ENCODE results near the gene B9D1. TPM values are rescaled to one million over a fixed set of nuclear protein-coding genes. Genes with fewer than 3 reads are reported as not detected.

The B9D1 gene
- total and polyA plus RNA-seq, 3 donors from 2014 or later, result 42.1 to 132 (median 59.9) TPM

GRCh38 chr17:19363114-19363438 is 553 bp upstream of the B9D1 start:
- TF ChIP-seq CTCF (IDR thresholded peaks at IDR 0.05), result no peak
- TF ChIP-seq POLR2A (IDR thresholded peaks at IDR 0.05), result no peak
- intact Hi-C loops (cut with DNase I; ENCODE audit: low total_unique reads), result loop anchor here (5.0 to 10.0 kb wide), 2 partner anchors 84 to 402 kb away; no protein-coding TSS in a partner anchor
- Histone ChIP-seq H3K4me3 (peak overlapping the region; percentile 79), H3K27me3 (no peaks in the 10 kb centered on the region), H3K4me1 (peaks cover 12% of the 10 kb centered on the region), H3K36me3 (ENCODE audit: low read depth, missing control alignments) (no peaks in the 10 kb centered on the region), H3K27ac (peak overlapping the region; percentile 18 to 85), H3K9me3 (no peaks in the 10 kb centered on the region)
- 23 to 25% methylated on average over 14 of the region's 14 CpGs for WGBS, 2 donors
- no peak for DNase-seq

- H3K27ac ChIP-seq, result peak overlapping the region; percentile 63 to 85
- H3K4me1 ChIP-seq, result peaks cover 12% of the 10 kb centered on the region
- no peak for DNase-seq
- 14 to 27% methylated on average over 3 to 16 of the region's 16 CpGs for WGBS, 2 donors
- H3K4me3 ChIP-seq, result peak overlapping the region; percentile 79
- TF ChIP-seq POLR2A (IDR thresholded peaks at IDR 0.05) (no peak), CTCF (IDR thresholded peaks at IDR 0.05) (no peak)
- no peaks in the 10 kb centered on the region for H3K9me3 ChIP-seq
- no peaks in the 10 kb centered on the region for H3K27me3 ChIP-seq
- H3K36me3 ChIP-seq (ENCODE audit: low read depth, missing control alignments), result no peaks in the 10 kb centered on the region
- intact Hi-C loops (cut with DNase I; ENCODE audit: low total_unique reads), result loop anchor here (5.0 to 10.0 kb wide), 2 partner anchors 85 to 403 kb away; no protein-coding TSS in a partner anchor
Observed at GRCh38 chr17:19361944-19362276, 613 bp downstream of the B9D1 start.

- no peak overlapping the region for H3K27ac ChIP-seq
- intact Hi-C loops (cut with DNase I; ENCODE audit: low total_unique reads), result loop anchor here (5.0 to 10.0 kb wide), 2 partner anchors 86 to 403 kb away; no protein-coding TSS in a partner anchor
- no peaks in the 10 kb centered on the region for H3K9me3 ChIP-seq
- H3K36me3 ChIP-seq (ENCODE audit: low read depth, missing control alignments), result no peaks in the 10 kb centered on the region
- H3K4me3 ChIP-seq, result no peak overlapping the region
- WGBS, 2 donors, result 63 to 66% methylated on average over 6 of the region's 6 CpGs
- peaks cover 12% of the 10 kb centered on the region for H3K4me1 ChIP-seq
- H3K27me3 ChIP-seq, result no peaks in the 10 kb centered on the region
- TF ChIP-seq CTCF (IDR thresholded peaks at IDR 0.05) (no peak), POLR2A (IDR thresholded peaks at IDR 0.05) (no peak)
- DNase-seq, result no peak
Observed at GRCh38 chr17:19361326-19361725, 1.2 kb downstream of the B9D1 start.

GRCh38 chr17:19360772-19361171 is 1.8 kb downstream of the B9D1 start:
- H3K4me3 ChIP-seq, result no peak overlapping the region
- WGBS, 2 donors, result 94 to 96% methylated on average over 6 to 8 of the region's 8 CpGs
- no peaks in the 10 kb centered on the region for H3K9me3 ChIP-seq
- intact Hi-C loops (cut with DNase I; ENCODE audit: low total_unique reads), result loop anchor here (5.0 to 10.0 kb wide), 2 partner anchors 87 to 404 kb away; no protein-coding TSS in a partner anchor
- TF ChIP-seq POLR2A (IDR thresholded peaks at IDR 0.05) (no peak), CTCF (IDR thresholded peaks at IDR 0.05) (no peak)
- H3K27ac ChIP-seq, result no peak overlapping the region
- no peaks in the 10 kb centered on the region for H3K36me3 ChIP-seq (ENCODE audit: low read depth, missing control alignments)
- no peak for DNase-seq
- peaks cover 12% of the 10 kb centered on the region for H3K4me1 ChIP-seq
- no peaks in the 10 kb centered on the region for H3K27me3 ChIP-seq

GRCh38 chr17:19359856-19360255 is 2.7 kb downstream of the B9D1 start:
- H3K9me3 ChIP-seq, result no peaks in the 10 kb centered on the region
- no peaks in the 10 kb centered on the region for H3K27me3 ChIP-seq
- H3K4me3 ChIP-seq, result no peak overlapping the region
- no peaks in the 10 kb centered on the region for H3K36me3 ChIP-seq (ENCODE audit: low read depth, missing control alignments)
- DNase-seq, result no peak
- no peak for TF ChIP-seq CTCF (IDR thresholded peaks at IDR 0.05)
- no peak for TF ChIP-seq POLR2A (IDR thresholded peaks at IDR 0.05)
- no peak overlapping the region for H3K27ac ChIP-seq
- intact Hi-C loops (cut with DNase I; ENCODE audit: low total_unique reads), result loop anchor here (5.0 to 10.0 kb wide), 2 partner anchors 87 to 405 kb away; no protein-coding TSS in a partner anchor
- H3K4me1 ChIP-seq, result peaks cover 8% of the 10 kb centered on the region
- WGBS, 2 donors, result 94% methylated on average over 5 of the region's 5 CpGs

Measured in testis (tissue), 3 donors.